Neural progenitor cell (in vitro differentiated cells): Measurements from ENCODE around the gene CAMKMT. TPM values are rescaled to one million over a fixed set of nuclear protein-coding genes. Genes with fewer than 3 reads are reported as not detected.

Experiments used
- DNase-seq: peaks from one replicate; pipeline ENCODE4 v3.0.0-alpha.2; 2016; ENCODE audit warnings: low spot score
- H2AFZ ChIP-seq: fragments of 200-600 bp; sonication (generic); replicated peaks from 2 replicates; pipeline ENCODE4 v1.6.1; 2016; ENCODE audit warnings: antibody characterized with exemption
- H3F3A ChIP-seq: fragments of 200-600 bp; sonication (generic); 2 replicates; pipeline ENCODE4 v1.6.1; 2016; ENCODE audit warnings: antibody characterized with exemption, low read depth
- H3K27ac ChIP-seq: fragments of 200-600 bp; sonication (generic); 2 replicates; pipeline ENCODE4 v1.5.1; 2016; ENCODE audit warnings: mild to moderate bottlenecking
- H3K27me3 ChIP-seq: fragments of 200-600 bp; sonication (generic); 2 replicates; pipeline ENCODE4 v1.6.1; 2016; ENCODE audit warnings: mild to moderate bottlenecking, moderate library complexity
- H3K36me3 ChIP-seq: fragments of 200-600 bp; sonication (generic); 2 replicates; pipeline ENCODE4 v1.5.1; 2016
- H3K4me1 ChIP-seq: fragments of 200-600 bp; sonication (generic); 2 replicates; pipeline ENCODE4 v1.6.1; 2016; ENCODE audit warnings: mixed run types
- H3K4me2 ChIP-seq: fragments of 200-600 bp; sonication (generic); 2 replicates; pipeline ENCODE4 v1.6.1; 2016
- H3K4me3 ChIP-seq: fragments of 200-600 bp; sonication (generic); 2 replicates; pipeline ENCODE4 v1.5.1; 2016
- H3K79me2 ChIP-seq: fragments of 200-600 bp; sonication (generic); 2 replicates; pipeline ENCODE4 v1.6.1; 2016; ENCODE audit warnings: low read depth
- H3K9ac ChIP-seq: fragments of 200-600 bp; sonication (generic); 2 replicates; pipeline ENCODE4 v1.6.1; 2016
- H3K9me3 ChIP-seq: fragments of 200-600 bp; sonication (generic); 2 replicates; pipeline ENCODE4 v1.5.1; 2016; ENCODE audit warnings: low read depth
- H4K20me1 ChIP-seq: fragments of 200-600 bp; sonication (generic); 2 replicates; pipeline ENCODE4 v1.6.1; 2016; ENCODE audit warnings: low read depth
- H3K27ac Mint-ChIP-seq: 3 replicates; pipeline ENCODE4 v1.8.0; 2021; ENCODE audit warnings: mixed read lengths
- H3K27me3 Mint-ChIP-seq: 2 replicates; pipeline ENCODE4 v1.8.0; 2022; ENCODE audit warnings: low read depth, mild to moderate bottlenecking, inconsistent platforms, moderate library complexity, mixed read lengths; ENCODE audit not compliant: insufficient read depth
- H3K36me3 Mint-ChIP-seq: 3 replicates; pipeline ENCODE4 v1.8.0; 2021; ENCODE audit warnings: mixed read lengths
- H3K4me1 Mint-ChIP-seq: 3 replicates; pipeline ENCODE4 v1.8.0; 2021; ENCODE audit warnings: mixed read lengths
- H3K4me3 Mint-ChIP-seq: 3 replicates; pipeline ENCODE4 v1.8.0; 2021; ENCODE audit warnings: mild to moderate bottlenecking, moderate library complexity, mixed read lengths
- H3K9me3 Mint-ChIP-seq: 3 replicates; pipeline ENCODE4 v1.8.0; 2020; ENCODE audit warnings: mixed read lengths
- CTCF ChIP-seq: fragments of 200-600 bp; sonication (generic); IDR thresholded peaks from 2 replicates; pipeline ENCODE4 v1.5.1; 2017; ENCODE audit warnings: antibody characterized with exemption, mild to moderate bottlenecking
- EZH2 ChIP-seq: fragments of 200-600 bp; sonication (generic); IDR thresholded peaks from 2 replicates; pipeline ENCODE4 v1.6.1; 2017; ENCODE audit warnings: antibody characterized with exemption, mild to moderate bottlenecking, moderate library complexity
- EZH2phosphoT487 ChIP-seq: fragments of 200-600 bp; sonication (generic); IDR thresholded peaks from 2 replicates; pipeline ENCODE4 v1.6.1; 2017; ENCODE audit warnings: antibody characterized with exemption
- total RNA-seq: library from RNA; depleted of rRNA; stranded (reverse); fragments of >200 nt; gene quantifications from 2 replicates; pipeline ENCODE4 v1.2.3, GENCODE V29; 2015; ENCODE audit warnings: low replicate concordance

Gene CAMKMT
- total RNA-seq, 1 donor from 2014 or later, result 28.5 TPM

- no peak overlapping the region for H3K27ac Mint-ChIP-seq
- H3K4me3 Mint-ChIP-seq, result no peak overlapping the region
- no peaks in the 10 kb centered on the region for H4K20me1 ChIP-seq
- no peaks in the 10 kb centered on the region for H3K27me3 Mint-ChIP-seq
- no peak overlapping the region for H3K4me2 ChIP-seq
- H3K27ac ChIP-seq, result no peak overlapping the region
- H3K36me3 ChIP-seq, result no peaks in the 10 kb centered on the region
- H3K4me1 ChIP-seq, result peaks cover 27% of the 10 kb centered on the region
- no peaks in the 10 kb centered on the region for H3K9me3 ChIP-seq
- TF ChIP-seq CTCF (no peak), EZH2phosphoT487 (no peak), EZH2 (no peak)
- H2AFZ ChIP-seq, result no peak overlapping the region
- H3F3A ChIP-seq, result peaks cover 13% of the 10 kb centered on the region
- H3K4me1 Mint-ChIP-seq, result peaks cover 11% of the 10 kb centered on the region
- H3K27me3 ChIP-seq, result no peaks in the 10 kb centered on the region
- no peaks in the 10 kb centered on the region for H3K36me3 Mint-ChIP-seq
- no peak overlapping the region for H3K4me3 ChIP-seq
- H3K9me3 Mint-ChIP-seq, result no peaks in the 10 kb centered on the region
- H3K9ac ChIP-seq, result no peak overlapping the region
- no peak for DNase-seq
- H3K79me2 ChIP-seq, result peaks cover 20% of the 10 kb centered on the region
These were observed 208.5 kb downstream of the CAMKMT start for GRCh38 chr2:44570271-44570670.

- no peak for DNase-seq
- H3K27me3 Mint-ChIP-seq, result no peaks in the 10 kb centered on the region
- Histone ChIP-seq H3K4me2 (no peak overlapping the region), H3K27me3 (no peaks in the 10 kb centered on the region), H3K9me3 (no peaks in the 10 kb centered on the region), H4K20me1 (no peaks in the 10 kb centered on the region), H3K4me1 (peaks cover 22% of the 10 kb centered on the region), H3K4me3 (no peak overlapping the region), H3K9ac (no peak overlapping the region), H3K27ac (no peak overlapping the region), H3K36me3 (no peaks in the 10 kb centered on the region), H3K79me2 (peaks cover 20% of the 10 kb centered on the region), H2AFZ (no peak overlapping the region), H3F3A (peaks cover 13% of the 10 kb centered on the region)
- no peak overlapping the region for H3K27ac Mint-ChIP-seq
- peaks cover 11% of the 10 kb centered on the region for H3K4me1 Mint-ChIP-seq
- no peaks in the 10 kb centered on the region for H3K36me3 Mint-ChIP-seq
- TF ChIP-seq EZH2phosphoT487 (no peak), EZH2 (no peak), CTCF (no peak)
- H3K4me3 Mint-ChIP-seq, result no peak overlapping the region
- H3K9me3 Mint-ChIP-seq, result no peaks in the 10 kb centered on the region
These were observed 209.0 kb downstream of the CAMKMT start for GRCh38 chr2:44570777-44571176.

- H3K4me2 ChIP-seq, result no peak overlapping the region
- Mint-ChIP-seq H3K27me3 (peaks cover under 1% of the 10 kb centered on the region), H3K27ac (no peak overlapping the region), H3K4me1 (peaks cover 2% of the 10 kb centered on the region), H3K9me3 (no peaks in the 10 kb centered on the region), H3K4me3 (no peak overlapping the region), H3K36me3 (no peaks in the 10 kb centered on the region)
- H4K20me1 ChIP-seq, result no peaks in the 10 kb centered on the region
- H3K36me3 ChIP-seq, result no peaks in the 10 kb centered on the region
- H3K79me2 ChIP-seq, result peaks cover 20% of the 10 kb centered on the region
- no peak overlapping the region for H3K4me3 ChIP-seq
- H2AFZ ChIP-seq, result no peak overlapping the region
- H3K9ac ChIP-seq, result no peak overlapping the region
- peaks cover 13% of the 10 kb centered on the region for H3F3A ChIP-seq
- peaks cover 13% of the 10 kb centered on the region for H3K4me1 ChIP-seq
- H3K9me3 ChIP-seq, result no peaks in the 10 kb centered on the region
- H3K27ac ChIP-seq, result no peak overlapping the region
- TF ChIP-seq EZH2 (no peak), CTCF (no peak), EZH2phosphoT487 (no peak)
- no peak for DNase-seq
- H3K27me3 ChIP-seq, result no peaks in the 10 kb centered on the region
These were observed 210.6 kb downstream of the CAMKMT start for GRCh38 chr2:44572196-44572900.
